SK-N-SH treated with all-trans-retinoic acid at 6 μM for 48 hours (cell line): Measurements from ENCODE around the gene APBB1IP.

Experiments used
- ATAC-seq: fragments of 200-7000 bp; cut with Tn5 transposase; 3 replicates; pipeline ENCODE4 v1.9.1; 2020; ENCODE audit warnings: mild to moderate bottlenecking, moderate library complexity
- ARNTL ChIP-seq: fragments of 450-650 bp; formaldehyde crosslinking; IDR thresholded peaks from 2 replicates; pipeline ENCODE4 v1.5.0; 2020; ENCODE audit warnings: low read depth, mild to moderate bottlenecking, moderate library complexity, borderline replicate concordance
- CSDC2 ChIP-seq: fragments of 250-450 bp; sonication (Bioruptor Pico); IDR thresholded peaks from 2 replicates; pipeline ENCODE4 v1.5.0; 2020; ENCODE audit warnings: mild to moderate bottlenecking, moderate library complexity
- ISL1 ChIP-seq: fragments of 250-450 bp; sonication (Bioruptor Pico); IDR thresholded peaks from 2 replicates; pipeline ENCODE4 v2.1.2; 2022; ENCODE audit warnings: mild to moderate bottlenecking, moderate library complexity
- OSR1 ChIP-seq: fragments of 250-450 bp; sonication (Bioruptor Pico); IDR thresholded peaks from 2 replicates; pipeline ENCODE4 v1.8.0; 2022; ENCODE audit warnings: moderate library complexity, mild to moderate bottlenecking, inconsistent platforms
- PPARA ChIP-seq: fragments of 250-450 bp; sonication (Bioruptor Pico); IDR thresholded peaks from 2 replicates; pipeline ENCODE4 v1.5.0; 2020; ENCODE audit warnings: mild to moderate bottlenecking, borderline replicate concordance
- SNAI2 ChIP-seq: fragments of 250-450 bp; sonication (Bioruptor Pico); IDR thresholded peaks from 2 replicates; pipeline ENCODE4 v1.5.0; 2020; ENCODE audit warnings: mild to moderate bottlenecking, moderate library complexity
- TCF4 ChIP-seq: fragments of 250-450 bp; sonication (Bioruptor Pico); IDR thresholded peaks from 2 replicates; pipeline ENCODE4 v1.8.0; 2021; ENCODE audit warnings: mild to moderate bottlenecking, moderate library complexity, borderline replicate concordance
- TOX ChIP-seq: fragments of 250-450 bp; sonication (Bioruptor Pico); IDR thresholded peaks from 2 replicates; pipeline ENCODE4 v1.8.0; 2021; ENCODE audit warnings: mild to moderate bottlenecking, moderate library complexity, borderline replicate concordance
- TSHZ2 ChIP-seq: fragments of 250-450 bp; sonication (Bioruptor Pico); IDR thresholded peaks from 2 replicates; pipeline ENCODE4 v1.5.0; 2020; ENCODE audit warnings: mild to moderate bottlenecking, moderate library complexity
- ZC3H10 ChIP-seq: fragments of 250-450 bp; sonication (Bioruptor Pico); IDR thresholded peaks from 2 replicates; pipeline ENCODE4 v1.5.1; 2021; ENCODE audit warnings: mild to moderate bottlenecking, moderate library complexity
- ZFP3 ChIP-seq: fragments of 250-450 bp; sonication (Bioruptor Pico); IDR thresholded peaks from 2 replicates; pipeline ENCODE4 v1.5.0; 2020; ENCODE audit warnings: mild to moderate bottlenecking, moderate library complexity
- ZFP30 ChIP-seq: fragments of 450-650 bp; formaldehyde crosslinking; IDR thresholded peaks from 2 replicates; pipeline ENCODE4 v1.5.0; 2022; ENCODE audit warnings: mild to moderate bottlenecking, moderate library complexity
- ZNF565 ChIP-seq: fragments of 450-650 bp; formaldehyde crosslinking; conservative IDR thresholded peaks from 2 replicates; pipeline ENCODE4 v1.5.0; 2020; ENCODE audit warnings: low read depth, mild to moderate bottlenecking, moderate library complexity
- ZNF70 ChIP-seq: fragments of 450-650 bp; formaldehyde crosslinking; IDR thresholded peaks from 2 replicates; pipeline ENCODE4 v1.5.0; 2020; ENCODE audit warnings: mild to moderate bottlenecking, moderate library complexity
- ZNF8 ChIP-seq: fragments of 450-650 bp; formaldehyde crosslinking; IDR thresholded peaks from 2 replicates; pipeline ENCODE4 v1.5.0; 2020; ENCODE audit warnings: mild to moderate bottlenecking, moderate library complexity
- TF ChIP-seq, protein P1 (sequence below): fragments of 250-450 bp; sonication (Bioruptor Pico); IDR thresholded peaks from 2 replicates; pipeline ENCODE4 v1.5.1; 2021; ENCODE audit warnings: mild to moderate bottlenecking, moderate library complexity
- TF ChIP-seq, protein P2 (sequence below): fragments of 250-450 bp; sonication (Bioruptor Pico); IDR thresholded peaks from 2 replicates; pipeline ENCODE4 v1.5.1; 2020; ENCODE audit warnings: low read depth, mild to moderate bottlenecking, moderate library complexity
- TF ChIP-seq, protein P3 (sequence below): fragments of 250-450 bp; sonication (Bioruptor Pico); IDR thresholded peaks from 2 replicates; pipeline ENCODE4 v1.8.0; 2020; ENCODE audit warnings: mild to moderate bottlenecking, moderate library complexity, borderline replicate concordance
- TF ChIP-seq, protein P4 (sequence below): fragments of 250-450 bp; sonication (Bioruptor Pico); IDR thresholded peaks from 2 replicates; pipeline ENCODE4 v1.8.0; 2021; ENCODE audit warnings: low read depth, mild to moderate bottlenecking, moderate library complexity, borderline replicate concordance

The APBB1IP gene

GRCh38 chr10:26479766-26480492, 41.8 kb downstream of the APBB1IP start:
- TF ChIP-seq CSDC2 (no peak), ZFP30 (CRISPR knock-in tag) (no peak)
- no peak for ATAC-seq

DNA sequence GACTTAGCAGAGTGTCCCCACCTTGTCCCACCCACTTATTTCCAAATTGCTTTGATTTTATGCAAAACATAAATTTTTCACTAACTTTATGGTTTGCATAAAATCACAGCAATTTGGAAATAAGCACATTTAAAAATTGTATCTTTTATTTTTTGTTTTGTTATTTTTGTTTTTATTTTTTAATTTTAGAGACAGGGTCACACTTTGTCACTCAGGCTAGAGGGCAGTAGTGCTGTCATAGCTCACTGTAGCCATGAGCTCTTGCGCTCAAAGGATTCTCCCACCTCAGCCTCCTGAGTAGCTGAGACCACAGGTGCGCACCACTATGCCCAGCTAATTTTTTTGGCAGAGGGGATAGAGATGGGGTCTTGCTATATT, 43.2 kb downstream of the APBB1IP start:
- no peak for ATAC-seq

GRCh38 chr10:26481914-26482550, 43.9 kb downstream of the APBB1IP start:
- no peak for ATAC-seq
- TF ChIP-seq ISL1 (CRISPR knock-in tag) (no peak), ZNF565 (CRISPR knock-in tag) (no peak), TSHZ2 (CRISPR knock-in tag) (no peak), TCF4 (no peak), ARNTL (no peak), ZFP3 (no peak)
- TF ChIP-seq, protein P1, sequence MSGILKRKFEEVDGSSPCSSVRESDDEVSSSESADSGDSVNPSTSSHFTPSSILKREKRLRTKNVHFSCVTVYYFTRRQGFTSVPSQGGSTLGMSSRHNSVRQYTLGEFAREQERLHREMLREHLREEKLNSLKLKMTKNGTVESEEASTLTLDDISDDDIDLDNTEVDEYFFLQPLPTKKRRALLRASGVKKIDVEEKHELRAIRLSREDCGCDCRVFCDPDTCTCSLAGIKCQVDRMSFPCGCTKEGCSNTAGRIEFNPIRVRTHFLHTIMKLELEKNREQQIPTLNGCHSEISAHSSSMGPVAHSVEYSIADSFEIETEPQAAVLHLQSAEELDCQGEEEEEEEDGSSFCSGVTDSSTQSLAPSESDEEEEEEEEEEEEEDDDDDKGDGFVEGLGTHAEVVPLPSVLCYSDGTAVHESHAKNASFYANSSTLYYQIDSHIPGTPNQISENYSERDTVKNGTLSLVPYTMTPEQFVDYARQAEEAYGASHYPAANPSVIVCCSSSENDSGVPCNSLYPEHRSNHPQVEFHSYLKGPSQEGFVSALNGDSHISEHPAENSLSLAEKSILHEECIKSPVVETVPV, result no peak

More for the DNA sequence above, 43.2 kb downstream of the APBB1IP start:
- no peak for TF ChIP-seq ZNF70 (CRISPR knock-in tag)
- TF ChIP-seq, protein P2, sequence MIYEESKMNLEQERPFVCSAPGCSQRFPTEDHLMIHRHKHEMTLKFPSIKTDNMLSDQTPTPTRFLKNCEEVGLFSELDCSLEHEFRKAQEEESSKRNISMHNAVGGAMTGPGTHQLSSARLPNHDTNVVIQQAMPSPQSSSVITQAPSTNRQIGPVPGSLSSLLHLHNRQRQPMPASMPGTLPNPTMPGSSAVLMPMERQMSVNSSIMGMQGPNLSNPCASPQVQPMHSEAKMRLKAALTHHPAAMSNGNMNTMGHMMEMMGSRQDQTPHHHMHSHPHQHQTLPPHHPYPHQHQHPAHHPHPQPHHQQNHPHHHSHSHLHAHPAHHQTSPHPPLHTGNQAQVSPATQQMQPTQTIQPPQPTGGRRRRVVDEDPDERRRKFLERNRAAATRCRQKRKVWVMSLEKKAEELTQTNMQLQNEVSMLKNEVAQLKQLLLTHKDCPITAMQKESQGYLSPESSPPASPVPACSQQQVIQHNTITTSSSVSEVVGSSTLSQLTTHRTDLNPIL (CRISPR knock-in tag), result no peak
- no peak for TF ChIP-seq SNAI2 (CRISPR knock-in tag)
- no peak for TF ChIP-seq ARNTL
- no peak for TF ChIP-seq TOX (CRISPR knock-in tag)
- no peak for TF ChIP-seq ZC3H10
- TF ChIP-seq TSHZ2 (CRISPR knock-in tag), result no peak
- TF ChIP-seq PPARA (CRISPR knock-in tag), result no peak
- TF ChIP-seq, protein P1, result no peak
- no peak for TF ChIP-seq ISL1 (CRISPR knock-in tag)
- TF ChIP-seq, protein P3, sequence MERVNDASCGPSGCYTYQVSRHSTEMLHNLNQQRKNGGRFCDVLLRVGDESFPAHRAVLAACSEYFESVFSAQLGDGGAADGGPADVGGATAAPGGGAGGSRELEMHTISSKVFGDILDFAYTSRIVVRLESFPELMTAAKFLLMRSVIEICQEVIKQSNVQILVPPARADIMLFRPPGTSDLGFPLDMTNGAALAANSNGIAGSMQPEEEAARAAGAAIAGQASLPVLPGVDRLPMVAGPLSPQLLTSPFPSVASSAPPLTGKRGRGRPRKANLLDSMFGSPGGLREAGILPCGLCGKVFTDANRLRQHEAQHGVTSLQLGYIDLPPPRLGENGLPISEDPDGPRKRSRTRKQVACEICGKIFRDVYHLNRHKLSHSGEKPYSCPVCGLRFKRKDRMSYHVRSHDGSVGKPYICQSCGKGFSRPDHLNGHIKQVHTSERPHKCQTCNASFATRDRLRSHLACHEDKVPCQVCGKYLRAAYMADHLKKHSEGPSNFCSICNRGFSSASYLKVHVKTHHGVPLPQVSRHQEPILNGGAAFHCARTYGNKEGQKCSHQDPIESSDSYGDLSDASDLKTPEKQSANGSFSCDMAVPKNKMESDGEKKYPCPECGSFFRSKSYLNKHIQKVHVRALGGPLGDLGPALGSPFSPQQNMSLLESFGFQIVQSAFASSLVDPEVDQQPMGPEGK (CRISPR knock-in tag), result no peak
- TF ChIP-seq, protein P4, sequence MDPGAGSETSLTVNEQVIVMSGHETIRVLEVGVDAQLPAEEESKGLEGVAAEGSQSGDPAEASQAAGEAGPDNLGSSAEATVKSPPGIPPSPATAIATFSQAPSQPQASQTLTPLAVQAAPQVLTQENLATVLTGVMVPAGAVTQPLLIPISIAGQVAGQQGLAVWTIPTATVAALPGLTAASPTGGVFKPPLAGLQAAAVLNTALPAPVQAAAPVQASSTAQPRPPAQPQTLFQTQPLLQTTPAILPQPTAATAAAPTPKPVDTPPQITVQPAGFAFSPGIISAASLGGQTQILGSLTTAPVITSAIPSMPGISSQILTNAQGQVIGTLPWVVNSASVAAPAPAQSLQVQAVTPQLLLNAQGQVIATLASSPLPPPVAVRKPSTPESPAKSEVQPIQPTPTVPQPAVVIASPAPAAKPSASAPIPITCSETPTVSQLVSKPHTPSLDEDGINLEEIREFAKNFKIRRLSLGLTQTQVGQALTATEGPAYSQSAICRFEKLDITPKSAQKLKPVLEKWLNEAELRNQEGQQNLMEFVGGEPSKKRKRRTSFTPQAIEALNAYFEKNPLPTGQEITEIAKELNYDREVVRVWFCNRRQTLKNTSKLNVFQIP (CRISPR knock-in tag), result no peak
- no peak for TF ChIP-seq ZNF8 (CRISPR knock-in tag)
- TF ChIP-seq ZFP3, result no peak
- no peak for TF ChIP-seq OSR1
